ENCODE data around the gene TWIST1.

Gene TWIST1

DNA sequence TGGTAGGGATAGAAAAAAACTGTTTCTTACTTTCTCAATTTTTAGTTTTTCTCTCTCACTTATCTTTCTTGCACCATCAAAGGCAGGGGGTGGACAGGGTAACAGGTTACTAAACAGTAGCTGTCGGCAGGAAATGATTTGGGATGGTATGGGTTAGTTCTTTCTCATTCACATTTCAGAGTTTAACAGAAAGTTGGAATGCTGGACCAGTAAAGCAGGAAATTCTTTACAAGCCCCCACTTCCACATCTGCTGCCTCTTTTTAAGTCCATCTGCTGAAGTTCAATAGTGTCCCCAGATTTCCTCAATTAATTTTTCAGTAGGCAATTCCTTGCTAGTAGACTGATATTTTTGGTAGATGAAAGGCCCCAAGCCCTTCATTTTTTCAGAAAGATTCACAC, 23.3 kb downstream of the TWIST1 start:
- DNase-seq, result no peak

DNA sequence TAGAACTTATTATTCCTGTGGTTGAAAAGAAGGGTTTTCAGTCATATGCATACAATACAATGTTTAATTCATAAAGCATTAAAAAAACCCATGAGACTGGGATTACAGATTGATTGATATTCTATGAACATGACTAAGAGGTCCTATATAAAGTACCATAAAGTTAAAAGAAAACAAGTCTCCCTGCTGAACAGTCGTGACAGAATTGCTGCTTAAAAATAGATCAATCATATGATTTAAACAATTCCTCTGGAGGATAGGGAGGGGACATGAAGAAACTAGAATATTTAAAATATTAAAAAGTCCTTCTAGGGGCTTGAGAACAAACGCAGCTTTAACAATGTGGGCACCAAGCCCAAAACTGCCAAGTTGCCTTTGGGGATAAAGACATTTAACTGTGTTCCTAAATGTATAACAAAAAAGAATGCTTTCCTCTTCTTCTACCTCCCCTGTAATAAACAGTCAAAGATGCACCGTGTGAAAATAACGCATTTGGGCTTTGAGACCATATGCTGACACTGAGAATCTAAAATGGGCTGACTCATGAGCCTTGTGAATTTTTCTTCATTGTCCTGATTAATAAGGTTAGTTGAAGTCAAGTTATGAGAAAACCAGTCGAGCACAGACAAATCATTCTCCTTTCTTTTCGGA, 25.8 kb downstream of the TWIST1 start:
- DNase-seq, result no peak

DNA sequence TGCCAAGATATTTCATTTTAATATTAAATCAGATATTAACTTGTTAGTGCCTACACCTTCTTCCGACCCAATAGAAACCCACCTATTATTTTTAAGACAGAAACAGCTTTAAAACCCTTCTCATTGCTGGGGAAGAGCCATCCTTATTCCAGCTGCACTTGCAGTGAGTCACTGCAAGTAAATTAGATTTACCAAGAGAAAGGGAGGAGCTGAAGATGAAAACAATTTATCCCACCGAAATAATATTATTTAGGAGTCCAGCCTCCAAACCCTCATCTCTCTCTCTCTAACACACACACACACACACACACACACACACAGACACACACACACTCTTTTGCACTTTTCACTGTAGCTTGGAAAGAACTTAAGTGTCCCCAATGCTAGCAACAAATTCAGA, 26.9 kb downstream of the TWIST1 start:
- DNase-seq, result no peak

DNA sequence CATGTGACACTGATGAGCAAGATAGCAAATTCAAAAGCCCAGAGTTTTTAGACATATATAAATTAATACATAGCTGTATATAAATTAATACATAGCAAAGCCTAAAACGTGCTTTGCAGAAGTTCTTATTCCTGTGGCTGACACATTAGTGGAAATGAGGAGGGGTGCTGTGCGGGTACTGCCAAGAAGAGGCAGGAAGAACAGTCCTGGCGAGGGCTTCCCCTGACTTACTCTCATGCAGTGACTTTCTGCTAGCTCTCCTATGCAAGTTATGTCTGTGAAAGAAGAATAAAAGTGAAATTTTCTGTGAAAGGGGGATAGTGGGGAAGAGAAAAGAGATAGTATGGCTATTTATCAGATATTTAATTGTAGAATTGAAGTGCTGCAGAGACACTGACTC, 27.6 kb downstream of the TWIST1 start:
- no peak for DNase-seq

DNA sequence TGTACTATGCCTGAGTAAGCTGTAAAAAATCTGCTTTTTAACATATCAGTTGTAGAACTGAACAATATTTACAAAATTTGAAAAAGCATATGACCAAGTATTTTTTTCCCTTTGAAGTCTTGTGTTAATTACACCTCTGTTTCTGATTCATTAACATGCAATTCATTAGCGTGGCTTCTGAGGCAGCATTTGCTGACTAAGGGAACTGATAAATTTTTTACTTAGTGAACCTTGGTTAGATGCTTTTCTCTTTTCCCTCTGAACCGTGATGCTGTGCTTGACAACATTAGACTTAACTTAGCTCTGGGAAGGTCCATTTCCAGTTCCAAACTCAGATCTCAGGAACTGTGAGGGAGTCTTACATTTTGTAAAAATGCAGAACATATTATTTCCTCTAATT, 28.1 kb downstream of the TWIST1 start:
- no peak for DNase-seq

DNA sequence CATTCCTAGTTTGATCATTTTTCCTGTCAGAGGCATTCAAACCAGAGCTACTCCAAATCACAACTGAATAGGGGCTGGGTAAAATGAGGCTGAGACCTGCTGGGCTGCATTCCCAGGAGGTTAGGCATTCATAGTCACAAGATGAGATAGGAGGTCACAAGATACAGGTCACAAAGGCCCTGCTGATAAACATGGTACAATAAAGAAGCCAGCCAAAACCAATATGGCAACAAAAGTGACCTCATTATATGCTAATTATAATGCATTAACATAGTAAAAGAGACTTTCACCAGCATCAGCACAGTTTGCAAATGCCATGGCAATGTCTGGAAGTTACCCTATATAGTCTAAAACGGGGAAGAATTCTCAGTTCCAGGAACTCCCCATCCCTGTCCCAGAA, 37.3 kb downstream of the TWIST1 start:
- DNase-seq, result no peak

DNA sequence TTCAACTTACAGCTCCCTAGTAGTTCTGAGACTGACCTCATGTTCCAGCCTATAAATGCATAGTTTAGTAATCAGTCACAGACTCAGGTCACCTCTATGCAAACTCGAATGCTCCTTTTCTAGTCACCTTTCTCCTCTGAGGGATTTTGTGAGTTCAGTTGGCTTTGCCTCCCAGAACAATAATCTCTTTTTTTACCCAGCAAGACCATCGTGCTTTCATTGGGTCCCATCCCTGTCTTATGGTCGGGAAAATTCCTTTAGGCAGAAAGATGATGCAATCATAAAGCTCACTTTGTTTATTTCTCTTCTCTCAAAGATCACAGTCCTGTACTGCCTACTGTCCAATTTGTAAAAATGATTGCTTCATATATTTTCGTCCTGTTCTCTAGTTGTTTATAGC, 38.4 kb downstream of the TWIST1 start:
- no peak for DNase-seq

DNA sequence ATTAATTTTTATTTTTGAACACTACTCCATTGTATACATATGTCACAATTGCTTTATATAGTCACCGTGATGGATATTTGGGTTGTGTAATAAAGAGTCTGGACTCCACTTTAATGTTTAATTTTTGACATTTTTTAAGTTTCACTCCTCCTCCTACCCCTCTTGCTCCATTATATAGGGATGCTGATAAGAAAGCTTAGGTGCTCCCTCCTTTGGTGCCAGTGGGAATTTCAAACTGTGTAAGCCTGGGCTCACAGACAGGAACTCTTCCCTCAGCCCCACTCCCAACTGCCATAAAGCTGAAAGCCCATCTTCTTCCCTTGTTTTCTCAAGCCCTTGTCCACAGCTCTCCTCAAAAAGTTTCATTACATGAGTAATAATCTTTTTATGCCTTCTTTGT, 47.6 kb downstream of the TWIST1 start:
- no peak for DNase-seq

DNA sequence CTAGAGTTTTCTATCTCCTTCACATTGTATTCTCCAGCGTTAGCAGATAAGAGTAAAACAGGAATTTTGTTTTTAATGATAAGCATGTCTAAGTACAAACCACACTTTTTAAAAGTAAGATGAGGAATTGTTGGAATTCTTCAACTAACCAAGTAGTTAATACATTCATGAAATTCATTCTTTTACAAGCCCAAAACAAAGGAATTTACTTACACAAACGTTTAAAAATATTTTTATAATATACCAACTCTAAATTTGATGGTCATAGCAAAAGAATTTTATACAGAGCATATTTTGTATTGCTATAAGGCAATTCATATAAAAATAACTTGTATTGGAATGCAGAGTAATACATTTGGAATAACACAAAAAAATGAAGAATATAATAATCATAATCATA, 51.3 kb downstream of the TWIST1 start:
- no peak for DNase-seq

Data from NCI-H446 treated with DMSO at 0.1 percent for 48 hours (cell line).